HFFc6 (cell line): ENCODE results near the gene SPDEF. TPM values are rescaled to one million over a fixed set of nuclear protein-coding genes. Genes with fewer than 3 reads are reported as not detected.

Source experiments
- DNase-seq: peaks from one replicate; pipeline ENCODE4 v3.0.0-alpha.2; 2018
- H3K27ac Mint-ChIP-seq: 2 replicates; pipeline ENCODE4 v1.8.0; 2020; ENCODE audit warnings: mild to moderate bottlenecking, mixed read lengths
- H3K27me3 Mint-ChIP-seq: 2 replicates; pipeline ENCODE4 v1.8.0; 2021; ENCODE audit warnings: mild to moderate bottlenecking, moderate library complexity, mixed read lengths; ENCODE audit not compliant: insufficient read depth
- H3K36me3 Mint-ChIP-seq: 2 replicates; pipeline ENCODE4 v1.8.0; 2021; ENCODE audit warnings: low read depth, mixed read lengths
- H3K4me1 Mint-ChIP-seq: 2 replicates; pipeline ENCODE4 v1.8.0; 2020; ENCODE audit warnings: low read depth, mixed read lengths
- H3K4me3 Mint-ChIP-seq: 2 replicates; pipeline ENCODE4 v1.8.0; 2020; ENCODE audit warnings: mild to moderate bottlenecking, moderate library complexity, mixed read lengths
- H3K9me3 Mint-ChIP-seq: 2 replicates; pipeline ENCODE4 v1.8.0; 2020; ENCODE audit warnings: mild to moderate bottlenecking, mixed read lengths
- CTCF ChIP-seq: fragments of 200-600 bp; sonication (generic); IDR thresholded peaks from 2 replicates; pipeline ENCODE4 v1.5.0; 2021; ENCODE audit warnings: antibody characterized with exemption, mild to moderate bottlenecking
- total RNA-seq, 6 experiments: library from RNA; stranded (reverse); fragmentation: NEBNext Ultra II Directional; extraction: Animal tissue kit (Norgen Biotek cat#: 25700); gene quantifications; 2 replicates in 1 of 6; 3 replicates in 5 of 6; pipeline ENCODE4 v1.2.3, GENCODE V29; 2021

The SPDEF gene
- total RNA-seq, 6 experiments from 2014 or later: not detected

- Mint-ChIP-seq H3K27me3 (peaks cover 5% of the 10 kb centered on the region), H3K27ac (no peak overlapping the region), H3K9me3 (no peaks in the 10 kb centered on the region; the same call in 1 of the 2 replicates), H3K4me1 (peaks cover 9% of the 10 kb centered on the region), H3K4me3 (no peak overlapping the region), H3K36me3 (no peaks in the 10 kb centered on the region)
- no peak for DNase-seq
- TF ChIP-seq CTCF: no peak
Observed at GRCh38 chr6:34562350-34562749, 6.2 kb upstream of the SPDEF start.

- Mint-ChIP-seq H3K4me3 (no peak overlapping the region), H3K36me3 (no peaks in the 10 kb centered on the region), H3K9me3 (no peaks in the 10 kb centered on the region; the same call in 1 of the 2 replicates), H3K27ac (no peak overlapping the region), H3K4me1 (peaks cover 13% of the 10 kb centered on the region), H3K27me3 (peaks cover 7% of the 10 kb centered on the region)
- TF ChIP-seq CTCF: no peak
- no peak for DNase-seq
Observed at GRCh38 chr6:34561227-34561530, 5.0 kb upstream of the SPDEF start.

- H3K27ac Mint-ChIP-seq: peak overlapping the region; percentile 60; the same call in 1 of the 2 replicates
- DNase-seq: peak; percentile 16
Observed at GRCh38 chr6:34560366-34561226, 4.5 kb upstream of the SPDEF start.

GRCh38 chr6:34559651-34560365, 3.7 kb upstream of the SPDEF start:
- no peak for TF ChIP-seq CTCF
- no peak overlapping the region; the same call in 1 of the 2 replicates for H3K27ac Mint-ChIP-seq
- no peak overlapping the region for H3K4me3 Mint-ChIP-seq
- no peaks in the 10 kb centered on the region; the same call in 1 of the 2 replicates for H3K9me3 Mint-ChIP-seq
- H3K36me3 Mint-ChIP-seq: no peaks in the 10 kb centered on the region
- peaks cover 15% of the 10 kb centered on the region for H3K4me1 Mint-ChIP-seq
- DNase-seq: no peak
- H3K27me3 Mint-ChIP-seq: peaks cover 7% of the 10 kb centered on the region

More at GRCh38 chr6:34560366-34561226, 4.5 kb upstream of the SPDEF start:
- Mint-ChIP-seq H3K4me3 (no peak overlapping the region), H3K4me1 (peaks cover 15% of the 10 kb centered on the region), H3K27me3 (peaks cover 7% of the 10 kb centered on the region), H3K9me3 (no peaks in the 10 kb centered on the region; the same call in 1 of the 2 replicates), H3K36me3 (no peaks in the 10 kb centered on the region)
- TF ChIP-seq CTCF: no peak

- Mint-ChIP-seq H3K27ac (no peak overlapping the region), H3K4me3 (no peak overlapping the region), H3K27me3 (peaks cover 9% of the 10 kb centered on the region), H3K36me3 (no peaks in the 10 kb centered on the region), H3K4me1 (peaks cover 15% of the 10 kb centered on the region), H3K9me3 (no peaks in the 10 kb centered on the region; the same call in 1 of the 2 replicates)
- DNase-seq: no peak
- no peak for TF ChIP-seq CTCF
Observed at GRCh38 chr6:34558172-34558714, 2.1 kb upstream of the SPDEF start.
